SK-N-SH (cell line): ENCODE results near the gene GALNT18. TPM values are rescaled to one million over a fixed set of nuclear protein-coding genes. Genes with fewer than 3 reads are reported as not detected.

Source experiments
- CTCF ChIA-PET: fragments of 300-600, 350-600 bp; formaldehyde crosslinking; extraction: SDS; loops from one replicate; lab custom pipeline; 2021; lab: Yijun Ruan, JAX
- POLR2A ChIA-PET: fragments of 350-600 bp; sonication (Branson Sonifier 250); formaldehyde crosslinking; extraction: SDS; loops from one replicate; lab custom pipeline; 2020; ENCODE audit warnings: antibody characterized with exemption, inconsistent platforms; lab: Yijun Ruan, JAX
- DNase-seq: peaks from one replicate; pipeline ENCODE4 v3.0.0; 2012
- H2AFZ ChIP-seq: fragments of 200-600 bp; sonication (generic); 2 replicates; pipeline ENCODE4 v1.8.1; 2016; ENCODE audit warnings: antibody characterized with exemption, mild to moderate bottlenecking, low read depth
- H3F3A ChIP-seq: fragments of 200-600 bp; sonication (generic); replicated peaks from 2 replicates; pipeline ENCODE3; 2016; ENCODE audit warnings: antibody characterized with exemption, mild to moderate bottlenecking; ENCODE audit not compliant: insufficient read depth
- H3K27ac ChIP-seq, 2 experiments: fragments of 200-500 bp in 1 of 2; fragments of 200-600 bp in 1 of 2; sonication (Bioruptor generic) in 1 of 2; sonication (generic), shearing (Covaris generic) in 1 of 2; 2 replicates each; pipeline versions ENCODE4 v1.5.1 to v1.6.1; 2014 to 2016; ENCODE audit warnings: low read depth in 2 of 2, inconsistent platforms in 1 of 2, low read length in 1 of 2, mild to moderate bottlenecking in 1 of 2, mixed read lengths in 1 of 2
- H3K27me3 ChIP-seq: fragments of 200-600 bp; sonication (generic), shearing (Covaris generic); 2 replicates; pipeline ENCODE4 v1.6.1; 2016; ENCODE audit warnings: mixed run types; ENCODE audit not compliant: insufficient read depth
- H3K36me3 ChIP-seq, 2 experiments: fragments of 200-500 bp in 1 of 2; fragments of 200-600 bp in 1 of 2; sonication (Bioruptor generic) in 1 of 2; sonication (generic) in 1 of 2; replicated peaks in 1 of 2; 2 replicates each; pipeline versions ENCODE3 to v1.5.1; 2014 to 2016; ENCODE audit warnings: low read length in 1 of 2, mild to moderate bottlenecking in 1 of 2; ENCODE audit not compliant: insufficient read depth in 2 of 2, control insufficient read depth in 1 of 2
- H3K4me1 ChIP-seq, 2 experiments: fragments of 200-500 bp in 1 of 2; fragments of 200-600 bp in 1 of 2; sonication (Bioruptor generic) in 1 of 2; sonication (generic), shearing (Covaris generic) in 1 of 2; 2 replicates each; pipeline versions ENCODE4 v1.5.1 to v1.6.1; 2014 to 2016; ENCODE audit warnings: low read depth in 1 of 2, low read length in 1 of 2, mixed run types in 1 of 2; ENCODE audit not compliant: insufficient read depth in 2 of 2, control insufficient read depth in 1 of 2
- H3K4me2 ChIP-seq: fragments of 200-600 bp; sonication (generic), shearing (Covaris generic); 2 replicates; pipeline ENCODE4 v1.6.1; 2017; ENCODE audit warnings: mixed run types
- H3K4me3 ChIP-seq, 2 experiments: fragments of 200-500 bp in 1 of 2; fragments of 200-600 bp in 1 of 2; sonication (Bioruptor generic) in 1 of 2; sonication (generic), shearing (Covaris generic) in 1 of 2; 2 replicates each; pipeline versions ENCODE4 v1.5.1 to v1.8.1; 2014 to 2016; ENCODE audit warnings: low read depth in 2 of 2, inconsistent platforms in 1 of 2, low read length in 1 of 2, mild to moderate bottlenecking in 1 of 2, mixed read lengths in 1 of 2, moderate library complexity in 1 of 2
- H3K79me2 ChIP-seq: fragments of 200-600 bp; sonication (generic); 2 replicates; pipeline ENCODE4 v1.8.1; 2017; ENCODE audit warnings: mild to moderate bottlenecking; ENCODE audit not compliant: insufficient read depth
- H3K9ac ChIP-seq: fragments of 200-600 bp; sonication (generic); 2 replicates; pipeline ENCODE4 v1.6.1; 2017; ENCODE audit warnings: mixed run types
- H3K9me2 ChIP-seq: fragments of 200-600 bp; sonication (generic); 2 replicates; pipeline ENCODE4 v1.6.1; 2017; ENCODE audit warnings: mixed run types
- H3K9me3 ChIP-seq: fragments of 200-600 bp; sonication (generic); 2 replicates; pipeline ENCODE4 v1.6.1; 2017; ENCODE audit warnings: mixed run types, mild to moderate bottlenecking, moderate library complexity
- H4K20me1 ChIP-seq: fragments of 200-600 bp; sonication (generic); 2 replicates; pipeline ENCODE4 v1.6.1; 2017; ENCODE audit warnings: mild to moderate bottlenecking, mixed run types; ENCODE audit not compliant: insufficient read depth
- CHD2 ChIP-seq: fragments of 150-350 bp; IDR thresholded peaks from 2 replicates; pipeline ENCODE4 v1.6.1; 2018; ENCODE audit warnings: low read length; ENCODE audit not compliant: partially characterized antibody
- EP300 ChIP-seq, 2 experiments: IDR thresholded peaks; 2 replicates each; pipeline versions ENCODE4 v1.4.0 to v1.6.1; 2012; ENCODE audit warnings: borderline replicate concordance in 1 of 2, low read depth in 1 of 2, low read length in 1 of 2
- EZH2phosphoT487 ChIP-seq: fragments of 200-600 bp; sonication (generic); IDR thresholded peaks from 2 replicates; pipeline ENCODE4 v1.6.1; 2017; ENCODE audit warnings: low read depth, mixed run types, mild to moderate bottlenecking, antibody characterized with exemption, moderate library complexity, borderline replicate concordance
- FOXJ3 ChIP-seq: sonication (generic); formaldehyde crosslinking; IDR thresholded peaks from 2 replicates; pipeline ENCODE4 v1.5.1; 2020; ENCODE audit warnings: mild to moderate bottlenecking, missing genetic modification reagents
- GABPA ChIP-seq: IDR thresholded peaks from 2 replicates; pipeline ENCODE4 v1.4.0; 2012; ENCODE audit warnings: low read depth, mild to moderate bottlenecking
- IRF3 ChIP-seq: fragments of 150-350 bp; IDR thresholded peaks from 2 replicates; pipeline ENCODE4 v1.6.1; 2016; ENCODE audit warnings: mild to moderate bottlenecking, low read depth, low read length
- JUND ChIP-seq: IDR thresholded peaks from 2 replicates; pipeline ENCODE4 v1.4.0; 2012
- MEF2A ChIP-seq: IDR thresholded peaks from 2 replicates; pipeline ENCODE4 v1.4.0; 2012; ENCODE audit warnings: low read depth, borderline replicate concordance
- POLR2AphosphoS5 ChIP-seq: IDR thresholded peaks from 2 replicates; pipeline ENCODE4 v1.6.1; 2012; ENCODE audit warnings: low read depth, low read length
- RAD21 ChIP-seq: IDR thresholded peaks from 2 replicates; pipeline ENCODE4 v1.6.1; 2012; ENCODE audit warnings: mild to moderate bottlenecking, low read length
- REST ChIP-seq: IDR thresholded peaks from 2 replicates; pipeline ENCODE4 v1.6.1; 2012; ENCODE audit warnings: mild to moderate bottlenecking, low read depth, low read length, moderate library complexity
- TAF1 ChIP-seq: IDR thresholded peaks from 2 replicates; pipeline ENCODE4 v1.6.1; 2012; ENCODE audit warnings: low read depth, mild to moderate bottlenecking, low read length, moderate library complexity, borderline replicate concordance
- TEAD4 ChIP-seq: IDR thresholded peaks from 2 replicates; pipeline ENCODE4 v1.4.0; 2012; ENCODE audit warnings: mild to moderate bottlenecking, borderline replicate concordance; ENCODE audit not compliant: insufficient read depth
- USF2 ChIP-seq: fragments of 150-350 bp; IDR thresholded peaks from 2 replicates; pipeline ENCODE4 v1.6.1; 2017; ENCODE audit warnings: antibody characterized with exemption, low read length, low read depth, borderline replicate concordance
- YY1 ChIP-seq: IDR thresholded peaks from 2 replicates; pipeline ENCODE4 v1.4.0; 2012; ENCODE audit warnings: low read depth, mild to moderate bottlenecking
- ZBTB33 ChIP-seq: IDR thresholded peaks from 2 replicates; pipeline ENCODE4 v1.4.0; 2012; ENCODE audit warnings: low read depth, borderline replicate concordance
- WGBS: methylation state at CpG from one replicate; pipeline ENCODE4 v1.1.6; 2017; ENCODE audit warnings: low lambda C conversion rate; 5-methylcytosine and 5-hydroxymethylcytosine counted together
- polyA plus RNA-seq, 3 experiments: library from polyadenylated mRNA; depleted of rRNA; stranded (reverse); fragments of >200 nt; gene quantifications; 2 replicates each; pipeline ENCODE4 v1.2.3, GENCODE V29; 2012

The GALNT18 gene
- polyA plus RNA-seq, 1 of the 3 experiments (the other 2 are of a cell fraction) = 0.64 TPM

GRCh38 chr11:11446967-11447366 lies 174.8 kb downstream of the GALNT18 start:
- no peak for TF ChIP-seq TEAD4
- no peak for TF ChIP-seq ZBTB33
- TF ChIP-seq MEF2A = no peak
- TF ChIP-seq FOXJ3 (CRISPR knock-in tag) = no peak
- TF ChIP-seq EZH2phosphoT487 = no peak
- TF ChIP-seq USF2 = no peak
- TF ChIP-seq TAF1 = no peak
- TF ChIP-seq YY1 = no peak
- TF ChIP-seq RAD21 = no peak
- no peak for TF ChIP-seq GABPA
- no peak for TF ChIP-seq REST
- TF ChIP-seq JUND = no peak
- no peak for TF ChIP-seq EP300 (IDR thresholded peaks at IDR 0.05; ENCODE audit: borderline replicate concordance in 1 of 2, low read depth in 1 of 2, low read length in 1 of 2)
- TF ChIP-seq CHD2 = no peak
- no peak for TF ChIP-seq IRF3
- TF ChIP-seq POLR2AphosphoS5 = no peak
- POLR2A ChIA-PET = no interaction called here
- Histone ChIP-seq H3K79me2 (no peaks in the 10 kb centered on the region), H3K9ac (no peak overlapping the region), H3F3A (no peaks in the 10 kb centered on the region), H3K9me2 (no peaks in the 10 kb centered on the region), H4K20me1 (no peaks in the 10 kb centered on the region), H3K4me1 (peaks cover 0 to 23% of the 10 kb centered on the region in 2 experiments; a peak in 1 of 4 replicates), H3K27ac (no peak overlapping the region), H3K9me3 (no peaks in the 10 kb centered on the region), H2AFZ (no peak overlapping the region), H3K4me2 (no peak overlapping the region), H3K4me3 (no peak overlapping the region), H3K36me3 (no peaks in the 10 kb centered on the region), H3K27me3 (no peaks in the 10 kb centered on the region)
- CTCF ChIA-PET = no interaction called here
- DNase-seq = no peak
- 67% methylated on average over 6 of the region's 6 CpGs for WGBS
